ENCODE data around the gene LDLRAD3. TPM values are rescaled to one million over a fixed set of nuclear protein-coding genes. Genes with fewer than 3 reads are reported as not detected.

LDLRAD3 gene
- total RNA-seq, 1 donor from 2014 or later: 35.6 TPM

GRCh38 chr11:36019722-36020121 is 75.9 kb downstream of the LDLRAD3 start:
- Mint-ChIP-seq H3K4me3 (no peak overlapping the region), H3K4me1 (peaks cover 44% of the 10 kb centered on the region), H3K27me3 (ENCODE audit: insufficient read depth, low read depth) (no peaks in the 10 kb centered on the region), H3K36me3 (no peaks in the 10 kb centered on the region), H3K9me3 (no peaks in the 10 kb centered on the region), H3K27ac (no peak overlapping the region)
- Histone ChIP-seq H3K9ac (no peak overlapping the region), H3K4me2 (no peak overlapping the region), H4K20me1 (ENCODE audit: low read depth) (peaks cover 72% of the 10 kb centered on the region), H3K4me1 (peaks cover 32% of the 10 kb centered on the region), H3K36me3 (no peaks in the 10 kb centered on the region), H2AFZ (replicated peaks) (no peak overlapping the region), H3K79me2 (ENCODE audit: low read depth) (peaks cover 97% of the 10 kb centered on the region), H3K27ac (no peak overlapping the region), H3K4me3 (no peak overlapping the region), H3K27me3 (no peaks in the 10 kb centered on the region), H3F3A (ENCODE audit: low read depth) (no peaks in the 10 kb centered on the region), H3K9me3 (ENCODE audit: low read depth) (no peaks in the 10 kb centered on the region)
- no peak for DNase-seq (ENCODE audit: low spot score)
- TF ChIP-seq EZH2 (IDR thresholded peaks at IDR 0.05): no peak
- no peak for TF ChIP-seq EZH2phosphoT487 (IDR thresholded peaks at IDR 0.05)
- TF ChIP-seq CTCF (IDR thresholded peaks at IDR 0.05): no peak

- no peaks in the 10 kb centered on the region for H3F3A ChIP-seq (ENCODE audit: low read depth)
- TF ChIP-seq CTCF (IDR thresholded peaks at IDR 0.05) (no peak), EZH2 (IDR thresholded peaks at IDR 0.05) (no peak), EZH2phosphoT487 (IDR thresholded peaks at IDR 0.05) (no peak)
- Mint-ChIP-seq H3K4me1 (peaks cover 41% of the 10 kb centered on the region), H3K27me3 (ENCODE audit: insufficient read depth, low read depth) (no peaks in the 10 kb centered on the region), H3K36me3 (peaks cover 3% of the 10 kb centered on the region), H3K27ac (no peak overlapping the region), H3K4me3 (no peak overlapping the region), H3K9me3 (peaks cover 4% of the 10 kb centered on the region)
- H3K36me3 ChIP-seq: no peaks in the 10 kb centered on the region
- peaks cover 26% of the 10 kb centered on the region for H3K4me1 ChIP-seq
- H3K9ac ChIP-seq: no peak overlapping the region
- H3K79me2 ChIP-seq (ENCODE audit: low read depth): peaks cover 99% of the 10 kb centered on the region
- H3K9me3 ChIP-seq (ENCODE audit: low read depth): no peaks in the 10 kb centered on the region
- no peak overlapping the region for H2AFZ ChIP-seq (replicated peaks)
- DNase-seq (ENCODE audit: low spot score): peak; percentile 31
- peak overlapping the region; percentile 31 for H3K4me2 ChIP-seq
- H3K4me3 ChIP-seq: no peak overlapping the region
- H3K27me3 ChIP-seq: no peaks in the 10 kb centered on the region
- no peak overlapping the region for H3K27ac ChIP-seq
- peaks cover 54% of the 10 kb centered on the region for H4K20me1 ChIP-seq (ENCODE audit: low read depth)
Measured at GRCh38 chr11:36022882-36023281, 79.0 kb downstream of the LDLRAD3 start.

- peaks cover 40% of the 10 kb centered on the region for H3K4me1 Mint-ChIP-seq
- peak overlapping the region; percentile 31 for H3K27ac Mint-ChIP-seq
- H3K4me2 ChIP-seq: peak overlapping the region; percentile 31
Measured at GRCh38 chr11:36023922-36024321, 80.1 kb downstream of the LDLRAD3 start.

More at GRCh38 chr11:36023922-36024321, 80.1 kb downstream of the LDLRAD3 start:
- H3K4me1 ChIP-seq: peaks cover 21% of the 10 kb centered on the region
- H3F3A ChIP-seq (ENCODE audit: low read depth): no peaks in the 10 kb centered on the region
- H2AFZ ChIP-seq (replicated peaks): no peak overlapping the region
- Mint-ChIP-seq H3K27me3 (ENCODE audit: insufficient read depth, low read depth) (no peaks in the 10 kb centered on the region), H3K9me3 (peaks cover 6% of the 10 kb centered on the region), H3K4me3 (no peak overlapping the region), H3K36me3 (peaks cover 3% of the 10 kb centered on the region)
- no peak overlapping the region for H3K4me3 ChIP-seq
- peaks cover 99% of the 10 kb centered on the region for H3K79me2 ChIP-seq (ENCODE audit: low read depth)
- DNase-seq (ENCODE audit: low spot score): no peak
- H4K20me1 ChIP-seq (ENCODE audit: low read depth): peaks cover 52% of the 10 kb centered on the region
- H3K36me3 ChIP-seq: no peaks in the 10 kb centered on the region
- TF ChIP-seq CTCF (IDR thresholded peaks at IDR 0.05) (no peak), EZH2 (IDR thresholded peaks at IDR 0.05) (no peak), EZH2phosphoT487 (IDR thresholded peaks at IDR 0.05) (no peak)
- H3K27ac ChIP-seq: no peak overlapping the region
- no peaks in the 10 kb centered on the region for H3K9me3 ChIP-seq (ENCODE audit: low read depth)
- no peaks in the 10 kb centered on the region for H3K27me3 ChIP-seq
- no peak overlapping the region for H3K9ac ChIP-seq
